Measurements from ENCODE around the gene AR.

AR gene

DNA sequence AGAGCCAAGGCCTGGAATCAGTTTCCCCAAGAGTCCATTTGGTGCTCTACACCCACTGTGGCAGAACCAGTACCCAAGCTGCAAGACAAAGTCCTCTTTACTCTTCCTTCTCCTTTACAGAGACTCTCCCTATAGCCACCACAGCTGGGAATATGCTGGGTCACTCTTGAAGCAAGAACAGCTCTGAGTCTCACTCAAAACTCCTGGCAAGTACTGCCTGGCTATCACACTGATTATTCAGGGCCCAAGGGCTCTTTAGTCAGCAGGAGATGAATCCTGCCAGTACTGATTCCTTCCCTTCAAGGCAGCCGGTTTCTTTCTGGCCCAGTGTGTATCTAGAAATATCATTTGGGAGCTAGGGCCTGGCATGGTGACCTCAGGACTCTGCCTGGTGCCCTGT, 130.9 kb downstream of the AR start:
- no peaks in the 10 kb centered on the region for H3K36me3 ChIP-seq (ENCODE audit: control insufficient read depth, insufficient read depth, low read length)
- no peaks in the 10 kb centered on the region for H3K27me3 ChIP-seq (replicated peaks; ENCODE audit: control insufficient read depth, insufficient read depth, low read length)
- DNase-seq (ENCODE audit: extremely low read depth, insufficient read length) = no peak
- H3K4me3 ChIP-seq (replicated peaks; ENCODE audit: low read depth, low read length) = no peak overlapping the region
- TF ChIP-seq, protein P1, sequence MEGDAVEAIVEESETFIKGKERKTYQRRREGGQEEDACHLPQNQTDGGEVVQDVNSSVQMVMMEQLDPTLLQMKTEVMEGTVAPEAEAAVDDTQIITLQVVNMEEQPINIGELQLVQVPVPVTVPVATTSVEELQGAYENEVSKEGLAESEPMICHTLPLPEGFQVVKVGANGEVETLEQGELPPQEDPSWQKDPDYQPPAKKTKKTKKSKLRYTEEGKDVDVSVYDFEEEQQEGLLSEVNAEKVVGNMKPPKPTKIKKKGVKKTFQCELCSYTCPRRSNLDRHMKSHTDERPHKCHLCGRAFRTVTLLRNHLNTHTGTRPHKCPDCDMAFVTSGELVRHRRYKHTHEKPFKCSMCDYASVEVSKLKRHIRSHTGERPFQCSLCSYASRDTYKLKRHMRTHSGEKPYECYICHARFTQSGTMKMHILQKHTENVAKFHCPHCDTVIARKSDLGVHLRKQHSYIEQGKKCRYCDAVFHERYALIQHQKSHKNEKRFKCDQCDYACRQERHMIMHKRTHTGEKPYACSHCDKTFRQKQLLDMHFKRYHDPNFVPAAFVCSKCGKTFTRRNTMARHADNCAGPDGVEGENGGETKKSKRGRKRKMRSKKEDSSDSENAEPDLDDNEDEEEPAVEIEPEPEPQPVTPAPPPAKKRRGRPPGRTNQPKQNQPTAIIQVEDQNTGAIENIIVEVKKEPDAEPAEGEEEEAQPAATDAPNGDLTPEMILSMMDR (IDR thresholded peaks at IDR 0.05; ENCODE audit: insufficient read depth, low read length, poor library complexity, severe bottlenecking) = no peak

DNA sequence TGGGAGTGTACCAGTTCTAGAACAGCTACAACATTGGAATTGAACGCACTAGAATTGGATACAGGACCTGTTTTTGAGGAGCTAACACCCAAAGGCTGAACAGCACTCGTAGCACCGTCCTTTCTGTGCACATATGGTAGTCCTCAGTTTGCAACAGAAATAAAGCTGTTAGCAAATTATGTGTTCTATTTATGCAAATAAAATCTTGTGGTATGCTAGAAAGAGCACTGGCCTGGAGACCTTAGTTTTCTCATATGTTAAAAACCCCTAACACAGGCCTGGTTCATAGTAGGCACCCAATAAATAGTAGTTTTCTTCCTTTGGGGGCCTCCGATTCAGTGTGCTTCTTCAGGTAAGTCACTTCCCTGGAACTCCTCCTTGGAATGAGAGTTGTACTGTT, 140.3 kb downstream of the AR start:
- no peaks in the 10 kb centered on the region for H3K36me3 ChIP-seq (ENCODE audit: control insufficient read depth, insufficient read depth, low read length)
- no peaks in the 10 kb centered on the region for H3K27me3 ChIP-seq (replicated peaks; ENCODE audit: control insufficient read depth, insufficient read depth, low read length)
- DNase-seq (ENCODE audit: extremely low read depth, insufficient read length) = no peak
- TF ChIP-seq, protein P1 (IDR thresholded peaks at IDR 0.05; ENCODE audit: insufficient read depth, low read length, poor library complexity, severe bottlenecking) = no peak
- H3K4me3 ChIP-seq (replicated peaks; ENCODE audit: low read depth, low read length) = no peak overlapping the region

DNA sequence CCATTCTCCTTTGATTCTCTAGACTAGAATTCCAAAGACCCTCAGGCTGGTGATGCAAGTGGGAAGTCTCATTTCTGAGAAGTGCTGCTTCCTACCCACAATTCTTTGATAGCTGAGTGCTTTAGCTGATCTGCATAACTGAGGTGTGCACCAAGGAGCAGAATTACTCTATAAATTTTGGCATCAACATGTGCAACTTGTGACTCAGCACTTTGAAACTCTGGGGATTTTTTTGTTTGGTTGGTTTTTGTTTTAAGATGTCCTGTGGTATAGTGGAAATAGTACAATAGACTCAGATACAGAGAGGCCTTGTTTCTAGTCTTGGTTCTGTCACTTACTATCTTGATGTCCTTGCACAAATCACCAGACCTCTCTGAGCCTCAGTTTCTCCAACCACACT, 148.4 kb downstream of the AR start:
- Histone ChIP-seq H3K27me3 (replicated peaks; ENCODE audit: control insufficient read depth, insufficient read depth, low read length) (no peaks in the 10 kb centered on the region), H3K36me3 (ENCODE audit: control insufficient read depth, insufficient read depth, low read length) (no peaks in the 10 kb centered on the region), H3K4me3 (replicated peaks; ENCODE audit: low read depth, low read length) (no peak overlapping the region)
- TF ChIP-seq, protein P1 (IDR thresholded peaks at IDR 0.05; ENCODE audit: insufficient read depth, low read length, poor library complexity, severe bottlenecking) = no peak
- no peak for DNase-seq (ENCODE audit: extremely low read depth, insufficient read length)

DNA sequence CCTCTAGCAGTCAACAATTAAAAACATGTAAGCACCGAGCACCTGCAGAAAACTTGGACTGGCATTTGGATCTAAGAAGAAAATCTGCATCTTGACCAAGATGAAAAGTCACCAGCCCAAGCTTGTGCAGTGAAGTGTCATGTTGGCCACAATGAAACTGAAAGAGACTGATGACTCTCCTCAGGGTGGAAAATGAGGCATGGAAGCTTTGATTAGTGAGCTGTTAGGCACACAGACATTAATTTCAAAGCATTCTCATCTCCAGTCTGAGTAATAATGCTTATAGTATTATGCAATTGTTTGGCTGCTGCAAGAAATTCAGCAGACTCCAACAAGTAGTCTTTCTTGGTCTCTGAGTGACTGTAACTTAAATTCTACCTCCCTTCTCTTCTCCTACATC, 150.1 kb downstream of the AR start:
- H3K27me3 ChIP-seq (replicated peaks; ENCODE audit: control insufficient read depth, insufficient read depth, low read length) = no peaks in the 10 kb centered on the region
- TF ChIP-seq, protein P1 (IDR thresholded peaks at IDR 0.05; ENCODE audit: insufficient read depth, low read length, poor library complexity, severe bottlenecking) = no peak
- no peak overlapping the region for H3K4me3 ChIP-seq (replicated peaks; ENCODE audit: low read depth, low read length)
- no peak for DNase-seq (ENCODE audit: extremely low read depth, insufficient read length)
- no peaks in the 10 kb centered on the region for H3K36me3 ChIP-seq (ENCODE audit: control insufficient read depth, insufficient read depth, low read length)

DNA sequence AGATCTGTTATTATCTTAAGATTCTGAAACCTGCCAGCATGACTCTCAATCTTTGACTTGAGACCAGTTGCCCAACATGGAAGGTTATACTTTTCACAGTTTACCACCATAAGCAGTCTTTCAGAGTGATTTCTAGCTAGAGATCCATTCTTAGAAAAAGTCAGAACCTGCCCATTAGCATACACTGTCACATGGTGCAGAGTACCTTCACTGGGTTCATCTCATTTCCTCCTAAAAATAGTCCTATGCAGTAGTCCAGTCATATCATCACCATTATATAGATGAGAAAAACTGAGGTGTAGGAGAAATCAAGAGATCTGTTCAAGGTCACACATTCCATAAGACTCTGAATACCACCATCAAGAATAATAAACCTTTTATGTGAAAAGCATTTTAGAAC, 153.6 kb downstream of the AR start:
- Histone ChIP-seq H3K27me3 (replicated peaks; ENCODE audit: control insufficient read depth, insufficient read depth, low read length) (no peaks in the 10 kb centered on the region), H3K36me3 (ENCODE audit: control insufficient read depth, insufficient read depth, low read length) (no peaks in the 10 kb centered on the region), H3K4me3 (replicated peaks; ENCODE audit: low read depth, low read length) (no peak overlapping the region)
- TF ChIP-seq, protein P1 (IDR thresholded peaks at IDR 0.05; ENCODE audit: insufficient read depth, low read length, poor library complexity, severe bottlenecking) = no peak
- DNase-seq (ENCODE audit: extremely low read depth, insufficient read length) = no peak

DNA sequence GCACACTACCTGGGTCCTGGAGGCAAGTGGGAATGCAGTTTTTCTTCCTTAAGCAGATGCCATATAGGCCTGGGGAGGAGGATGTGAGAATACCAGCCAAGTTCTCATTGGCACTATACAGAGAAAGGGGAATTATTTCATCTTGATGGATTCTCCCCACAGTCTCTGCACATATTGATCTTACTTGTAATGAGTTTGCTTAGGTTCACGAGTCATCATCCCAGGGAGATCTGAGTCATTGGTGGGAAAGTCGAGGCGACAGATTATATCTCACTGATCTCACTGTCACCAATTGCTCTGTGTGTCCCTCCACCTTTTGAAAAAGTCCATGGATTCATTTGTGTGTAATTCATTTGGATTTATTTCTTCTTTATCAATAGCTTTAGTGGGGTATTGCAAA, 156.8 kb downstream of the AR start:
- H3K4me3 ChIP-seq (replicated peaks; ENCODE audit: low read depth, low read length) = no peak overlapping the region
- DNase-seq (ENCODE audit: extremely low read depth, insufficient read length) = no peak
- H3K36me3 ChIP-seq (ENCODE audit: control insufficient read depth, insufficient read depth, low read length) = no peaks in the 10 kb centered on the region
- no peaks in the 10 kb centered on the region for H3K27me3 ChIP-seq (replicated peaks; ENCODE audit: control insufficient read depth, insufficient read depth, low read length)
- TF ChIP-seq, protein P1 (IDR thresholded peaks at IDR 0.05; ENCODE audit: insufficient read depth, low read length, poor library complexity, severe bottlenecking) = no peak
